ENCODE data around the gene ADORA1. TPM values are rescaled to one million over a fixed set of nuclear protein-coding genes. Genes with fewer than 3 reads are reported as not detected.

The ADORA1 gene
- total and polyA plus RNA-seq, 4 donors: 0.33 to 1.1 (median 0.37) TPM

GRCh38 chr1:203091761-203092330 lies 35.7 kb upstream of the ADORA1 start:
- H3K27ac ChIP-seq (ENCODE audit: low read depth in 1 of 2, low read length in 2 of 2): no peak overlapping the region

GRCh38 chr1:203093754-203094410 lies 33.6 kb upstream of the ADORA1 start:
- TF ChIP-seq HNF4A (conservative IDR thresholded peaks at IDR 0.05): no peak
- no peak for TF ChIP-seq JUND (IDR thresholded peaks at IDR 0.05)
- no peak for TF ChIP-seq HNF4G (IDR thresholded peaks at IDR 0.05)
- no peak for TF ChIP-seq SP1 (IDR thresholded peaks at IDR 0.05)
- TF ChIP-seq RXRA (IDR thresholded peaks at IDR 0.05): no peak
- no peak for TF ChIP-seq NR2F2 (IDR thresholded peaks at IDR 0.05)
- TF ChIP-seq, protein P1, sequence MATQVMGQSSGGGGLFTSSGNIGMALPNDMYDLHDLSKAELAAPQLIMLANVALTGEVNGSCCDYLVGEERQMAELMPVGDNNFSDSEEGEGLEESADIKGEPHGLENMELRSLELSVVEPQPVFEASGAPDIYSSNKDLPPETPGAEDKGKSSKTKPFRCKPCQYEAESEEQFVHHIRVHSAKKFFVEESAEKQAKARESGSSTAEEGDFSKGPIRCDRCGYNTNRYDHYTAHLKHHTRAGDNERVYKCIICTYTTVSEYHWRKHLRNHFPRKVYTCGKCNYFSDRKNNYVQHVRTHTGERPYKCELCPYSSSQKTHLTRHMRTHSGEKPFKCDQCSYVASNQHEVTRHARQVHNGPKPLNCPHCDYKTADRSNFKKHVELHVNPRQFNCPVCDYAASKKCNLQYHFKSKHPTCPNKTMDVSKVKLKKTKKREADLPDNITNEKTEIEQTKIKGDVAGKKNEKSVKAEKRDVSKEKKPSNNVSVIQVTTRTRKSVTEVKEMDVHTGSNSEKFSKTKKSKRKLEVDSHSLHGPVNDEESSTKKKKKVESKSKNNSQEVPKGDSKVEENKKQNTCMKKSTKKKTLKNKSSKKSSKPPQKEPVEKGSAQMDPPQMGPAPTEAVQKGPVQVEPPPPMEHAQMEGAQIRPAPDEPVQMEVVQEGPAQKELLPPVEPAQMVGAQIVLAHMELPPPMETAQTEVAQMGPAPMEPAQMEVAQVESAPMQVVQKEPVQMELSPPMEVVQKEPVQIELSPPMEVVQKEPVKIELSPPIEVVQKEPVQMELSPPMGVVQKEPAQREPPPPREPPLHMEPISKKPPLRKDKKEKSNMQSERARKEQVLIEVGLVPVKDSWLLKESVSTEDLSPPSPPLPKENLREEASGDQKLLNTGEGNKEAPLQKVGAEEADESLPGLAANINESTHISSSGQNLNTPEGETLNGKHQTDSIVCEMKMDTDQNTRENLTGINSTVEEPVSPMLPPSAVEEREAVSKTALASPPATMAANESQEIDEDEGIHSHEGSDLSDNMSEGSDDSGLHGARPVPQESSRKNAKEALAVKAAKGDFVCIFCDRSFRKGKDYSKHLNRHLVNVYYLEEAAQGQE (IDR thresholded peaks at IDR 0.05): no peak
- no peak for TF ChIP-seq YY1 (IDR thresholded peaks at IDR 0.05)
- TF ChIP-seq FOXA2 (IDR thresholded peaks at IDR 0.05): no peak
- no peak for TF ChIP-seq EGR1 (IDR thresholded peaks at IDR 0.05; ENCODE audit: low read depth in 2 of 2)
- TF ChIP-seq RAD21 (IDR thresholded peaks at IDR 0.05): no peak
- WGBS: 86% methylated on average over 1 of the region's 1 CpG
- no peaks in the 10 kb centered on the region for H3K27me3 ChIP-seq (ENCODE audit: control insufficient read depth in 4 of 4, insufficient read depth in 4 of 4, low read length in 3 of 4)

More at GRCh38 chr1:203091761-203092330, 35.7 kb upstream of the ADORA1 start:
- Histone ChIP-seq H3K4me1 (ENCODE audit: control insufficient read depth in 4 of 4, insufficient read depth in 4 of 4, low read length in 3 of 4) (no peaks in the 10 kb centered on the region), H3K27me3 (ENCODE audit: control insufficient read depth in 4 of 4, insufficient read depth in 4 of 4, low read length in 3 of 4) (no peaks in the 10 kb centered on the region), H3K4me3 (ENCODE audit: low read depth in 1 of 3, low read length in 3 of 3) (no peak overlapping the region), H3K36me3 (ENCODE audit: control insufficient read depth in 4 of 4, insufficient read depth in 3 of 4, low read depth in 1 of 4, low read length in 3 of 4) (no peaks in the 10 kb centered on the region), H3K9ac (ENCODE audit: low read depth in 1 of 2, low read length in 2 of 2) (no peak overlapping the region), H3K9me3 (ENCODE audit: control insufficient read depth in 4 of 4, low read length in 3 of 4) (peaks cover 0 to 15% (median 6%) of the 10 kb centered on the region in 4 donors)
- no peak for TF ChIP-seq EGR1 (IDR thresholded peaks at IDR 0.05; ENCODE audit: low read depth in 2 of 2)
- no peak for TF ChIP-seq TAF1 (conservative IDR thresholded peaks at IDR 0.05)
- TF ChIP-seq, protein P2, sequence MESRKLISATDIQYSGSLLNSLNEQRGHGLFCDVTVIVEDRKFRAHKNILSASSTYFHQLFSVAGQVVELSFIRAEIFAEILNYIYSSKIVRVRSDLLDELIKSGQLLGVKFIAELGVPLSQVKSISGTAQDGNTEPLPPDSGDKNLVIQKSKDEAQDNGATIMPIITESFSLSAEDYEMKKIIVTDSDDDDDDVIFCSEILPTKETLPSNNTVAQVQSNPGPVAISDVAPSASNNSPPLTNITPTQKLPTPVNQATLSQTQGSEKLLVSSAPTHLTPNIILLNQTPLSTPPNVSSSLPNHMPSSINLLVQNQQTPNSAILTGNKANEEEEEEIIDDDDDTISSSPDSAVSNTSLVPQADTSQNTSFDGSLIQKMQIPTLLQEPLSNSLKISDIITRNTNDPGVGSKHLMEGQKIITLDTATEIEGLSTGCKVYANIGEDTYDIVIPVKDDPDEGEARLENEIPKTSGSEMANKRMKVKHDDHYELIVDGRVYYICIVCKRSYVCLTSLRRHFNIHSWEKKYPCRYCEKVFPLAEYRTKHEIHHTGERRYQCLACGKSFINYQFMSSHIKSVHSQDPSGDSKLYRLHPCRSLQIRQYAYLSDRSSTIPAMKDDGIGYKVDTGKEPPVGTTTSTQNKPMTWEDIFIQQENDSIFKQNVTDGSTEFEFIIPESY (IDR thresholded peaks at IDR 0.05): no peak
- no peak for TF ChIP-seq JUND (IDR thresholded peaks at IDR 0.05)
- TF ChIP-seq RAD21 (IDR thresholded peaks at IDR 0.05): no peak
- no peak for TF ChIP-seq FOXA1 (IDR thresholded peaks at IDR 0.05)
- no peak for TF ChIP-seq RXRA (IDR thresholded peaks at IDR 0.05)
- TF ChIP-seq NR2F2 (IDR thresholded peaks at IDR 0.05): no peak
- no peak for TF ChIP-seq GABPA (IDR thresholded peaks at IDR 0.05 in 1 of 2, conservative IDR thresholded peaks at IDR 0.05 in 1 of 2)
- TF ChIP-seq CTCF (IDR thresholded peaks at IDR 0.05; ENCODE audit: low read depth, low read length, missing input control): no peak
- TF ChIP-seq YY1 (IDR thresholded peaks at IDR 0.05): no peak
- TF ChIP-seq, protein P3, sequence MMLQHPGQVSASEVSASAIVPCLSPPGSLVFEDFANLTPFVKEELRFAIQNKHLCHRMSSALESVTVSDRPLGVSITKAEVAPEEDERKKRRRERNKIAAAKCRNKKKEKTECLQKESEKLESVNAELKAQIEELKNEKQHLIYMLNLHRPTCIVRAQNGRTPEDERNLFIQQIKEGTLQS (IDR thresholded peaks at IDR 0.05): no peak
- TF ChIP-seq HNF4A (conservative IDR thresholded peaks at IDR 0.05): no peak
- no peak for TF ChIP-seq FOXA2 (IDR thresholded peaks at IDR 0.05)
- 74% methylated on average over 6 of the region's 6 CpGs for WGBS
- DNase-seq (ENCODE audit: low spot score): no peak

More at GRCh38 chr1:203093754-203094410, 33.6 kb upstream of the ADORA1 start:
- no peak for DNase-seq (ENCODE audit: low spot score)
- no peaks in the 10 kb centered on the region for H3K36me3 ChIP-seq (ENCODE audit: control insufficient read depth in 4 of 4, insufficient read depth in 3 of 4, low read depth in 1 of 4, low read length in 3 of 4)
- H3K27ac ChIP-seq (ENCODE audit: low read depth in 1 of 2, low read length in 2 of 2): no peak overlapping the region
- H3K9ac ChIP-seq (ENCODE audit: low read depth in 1 of 2, low read length in 2 of 2): no peak overlapping the region
- H3K4me1 ChIP-seq (ENCODE audit: control insufficient read depth in 4 of 4, insufficient read depth in 4 of 4, low read length in 3 of 4): no peaks in the 10 kb centered on the region
- peaks cover 0 to 17% (median 6%) of the 10 kb centered on the region in 4 donors for H3K9me3 ChIP-seq (ENCODE audit: control insufficient read depth in 4 of 4, low read length in 3 of 4)
- no peak overlapping the region for H3K4me3 ChIP-seq (ENCODE audit: low read depth in 1 of 3, low read length in 3 of 3)
